ENCODE results near the gene VIPR2.

GRCh38 chr7:159165352-159165751 lies 20.7 kb upstream of the VIPR2 start:
- no peak for TF ChIP-seq YY1 (IDR thresholded peaks at IDR 0.05; ENCODE audit: insufficient read depth, insufficient read length)
- TF ChIP-seq SUZ12 (IDR thresholded peaks at IDR 0.05; ENCODE audit: extremely low read depth, insufficient read depth, insufficient read length), result no peak

Measured in NT2/D1 (cell line).